HG03354 (cell line): ENCODE results near the gene HRC.
"Not testable (repeated sequence)": the region's sequence is repeated elsewhere in the genome, so short reads cannot be mapped to it uniquely, and the experiment has no call there.

ENCODE experiments used
- ATAC-seq: cut with Tn5 transposase; IDR thresholded peaks from one replicate; pipeline ENCODE4 v1.9.1; 2021; ENCODE audit warnings: mild to moderate bottlenecking; ENCODE audit not compliant: unreplicated experiment, poor library complexity, severe bottlenecking

HRC gene

GRCh38 chr19:49142866-49143335 is 12.3 kb downstream of the HRC start:
- peak; percentile 68 for ATAC-seq

- no peak for ATAC-seq
Observed at GRCh38 chr19:49141352-49141751, 13.8 kb downstream of the HRC start.

GRCh38 chr19:49140951-49141350 is 14.2 kb downstream of the HRC start:
- ATAC-seq, result no peak

- no peak for ATAC-seq
Observed at GRCh38 chr19:49136771-49137171, 18.4 kb downstream of the HRC start.

GRCh38 chr19:49135686-49136085 is 19.5 kb downstream of the HRC start:
- no peak for ATAC-seq

- ATAC-seq, result no peak
Observed at GRCh38 chr19:49133621-49134454, 21.4 kb downstream of the HRC start.

- no peak for ATAC-seq
Observed at GRCh38 chr19:49132974-49133609, 22.1 kb downstream of the HRC start.

GRCh38 chr19:49130325-49130724 is 24.9 kb downstream of the HRC start:
- no peak for ATAC-seq

- ATAC-seq, result no peak
Observed at GRCh38 chr19:49129238-49129583, 26.0 kb downstream of the HRC start.

- ATAC-seq, result no peak
Observed at GRCh38 chr19:49128545-49129237, 26.5 kb downstream of the HRC start.

- ATAC-seq, result peak; percentile 87
Observed at GRCh38 chr19:49127674-49128544, 27.3 kb downstream of the HRC start.

GRCh38 chr19:49127225-49127624 is 28.0 kb downstream of the HRC start:
- ATAC-seq, result not testable (repeated sequence)

GRCh38 chr19:49126575-49126974 is 28.6 kb downstream of the HRC start:
- no peak for ATAC-seq

- no peak for ATAC-seq
Observed at GRCh38 chr19:49125025-49125731, 30.0 kb downstream of the HRC start.

GRCh38 chr19:49123285-49123684 is 31.9 kb downstream of the HRC start:
- not testable (repeated sequence) for ATAC-seq

GRCh38 chr19:49121841-49122240 is 33.4 kb downstream of the HRC start:
- not testable (repeated sequence) for ATAC-seq

- no peak for ATAC-seq
Observed at GRCh38 chr19:49120868-49121267, 34.3 kb downstream of the HRC start.

- ATAC-seq, result no peak
Observed at GRCh38 chr19:49120325-49120683, 34.9 kb downstream of the HRC start.
